KMS-11 (cell line): ENCODE data around the gene TPM2.

Source experiments
- H2AFZ ChIP-seq: fragments of 200-600 bp; sonication (generic); 2 replicates; pipeline ENCODE4 v1.6.1; 2016; ENCODE audit warnings: antibody characterized with exemption, mixed run types, low read depth
- H3K27ac ChIP-seq: fragments of 200-600 bp; sonication (generic); 2 replicates; pipeline ENCODE4 v1.6.1; 2016; ENCODE audit warnings: mild to moderate bottlenecking, mixed run types
- H3K27me3 ChIP-seq: fragments of 200-600 bp; sonication (generic); 2 replicates; pipeline ENCODE4 v1.6.1; 2017; ENCODE audit warnings: mild to moderate bottlenecking, low read depth, mixed run types, moderate library complexity; ENCODE audit not compliant: insufficient read depth
- H3K36me3 ChIP-seq: fragments of 200-600 bp; sonication (generic); 2 replicates; pipeline ENCODE4 v1.6.1; 2017; ENCODE audit warnings: mild to moderate bottlenecking, mixed run types; ENCODE audit not compliant: insufficient read depth
- H3K4me1 ChIP-seq: fragments of 200-600 bp; sonication (generic); 2 replicates; pipeline ENCODE4 v1.6.1; 2016; ENCODE audit warnings: mild to moderate bottlenecking, low read depth, mixed run types; ENCODE audit not compliant: poor library complexity, severe bottlenecking
- H3K4me2 ChIP-seq: fragments of 200-600 bp; sonication (generic); 2 replicates; pipeline ENCODE4 v1.7.0; 2016; ENCODE audit warnings: mild to moderate bottlenecking, mixed run types
- H3K4me3 ChIP-seq: fragments of 200-600 bp; sonication (generic); IDR thresholded peaks from 2 replicates; pipeline ENCODE4 v1.6.1; 2017; ENCODE audit warnings: low read depth, low read length, mixed read lengths; ENCODE audit not compliant: insufficient read depth
- H3K79me2 ChIP-seq: fragments of 200-600 bp; sonication (generic); 2 replicates; pipeline ENCODE4 v1.6.1; 2016; ENCODE audit warnings: low read depth, mixed run types; ENCODE audit not compliant: insufficient read depth
- H3K9ac ChIP-seq: fragments of 200-600 bp; sonication (generic); 2 replicates; pipeline ENCODE4 v1.6.1; 2016; ENCODE audit warnings: mild to moderate bottlenecking, mixed run types
- H4K20me1 ChIP-seq: fragments of 200-600 bp; sonication (generic); 2 replicates; pipeline ENCODE4 v1.6.1; 2016; ENCODE audit warnings: mild to moderate bottlenecking, mixed run types; ENCODE audit not compliant: insufficient read depth
- TF ChIP-seq, protein P1 (sequence below): fragments of 200-600 bp; sonication (generic); conservative IDR thresholded peaks from 2 replicates; pipeline ENCODE4 v1.6.1; 2017; ENCODE audit warnings: low read depth, mild to moderate bottlenecking, antibody characterized with exemption, low read length, moderate library complexity, mixed read lengths

The TPM2 gene

DNA sequence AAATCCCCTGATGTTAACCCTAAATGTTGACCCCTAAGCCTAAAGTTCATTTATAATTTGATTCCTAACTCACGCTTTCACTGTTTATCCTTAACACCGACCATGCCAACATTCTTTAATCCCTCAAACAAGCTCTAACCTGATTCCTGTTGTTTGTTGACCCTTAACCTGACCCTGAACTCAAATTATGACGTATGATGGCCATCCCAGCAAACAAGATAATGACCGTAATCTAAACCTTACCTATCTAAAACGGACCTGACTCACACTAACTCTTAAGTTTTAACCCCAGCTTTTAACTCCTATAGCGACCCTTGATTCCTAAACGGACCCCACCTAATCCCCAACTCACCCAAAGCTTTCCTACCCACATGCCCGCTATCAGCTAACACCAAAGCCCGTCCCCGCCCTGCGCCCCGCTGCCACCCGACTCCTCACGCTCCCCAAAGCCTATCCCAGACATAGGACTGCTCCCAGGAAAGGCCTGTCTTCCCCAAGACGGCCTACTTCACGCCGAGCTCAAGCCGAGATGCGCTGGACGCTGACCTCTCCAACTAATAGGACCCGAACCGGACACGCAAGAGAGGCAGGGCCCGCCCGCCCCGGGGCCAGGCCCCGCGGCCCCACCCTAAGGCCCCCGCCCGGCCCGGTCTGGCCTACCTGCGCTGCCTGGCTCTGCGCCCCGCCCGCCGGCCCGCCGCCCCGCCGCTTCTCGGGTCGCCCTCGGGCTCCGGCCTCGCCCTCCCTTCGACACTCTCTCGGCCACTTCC, 41.9 kb upstream of the TPM2 start:
- Histone ChIP-seq H3K79me2 (peaks cover 49% of the 10 kb centered on the region), H3K27me3 (no peaks in the 10 kb centered on the region), H3K36me3 (no peaks in the 10 kb centered on the region), H2AFZ (peak overlapping the region; percentile 72), H3K27ac (peak overlapping the region; percentile 56), H4K20me1 (peaks cover 9% of the 10 kb centered on the region), H3K4me1 (peaks cover 42% of the 10 kb centered on the region), H3K4me2 (peak overlapping the region; percentile 90), H3K9ac (peak overlapping the region; percentile 71), H3K4me3 (no peak overlapping the region)
- TF ChIP-seq, protein P1, sequence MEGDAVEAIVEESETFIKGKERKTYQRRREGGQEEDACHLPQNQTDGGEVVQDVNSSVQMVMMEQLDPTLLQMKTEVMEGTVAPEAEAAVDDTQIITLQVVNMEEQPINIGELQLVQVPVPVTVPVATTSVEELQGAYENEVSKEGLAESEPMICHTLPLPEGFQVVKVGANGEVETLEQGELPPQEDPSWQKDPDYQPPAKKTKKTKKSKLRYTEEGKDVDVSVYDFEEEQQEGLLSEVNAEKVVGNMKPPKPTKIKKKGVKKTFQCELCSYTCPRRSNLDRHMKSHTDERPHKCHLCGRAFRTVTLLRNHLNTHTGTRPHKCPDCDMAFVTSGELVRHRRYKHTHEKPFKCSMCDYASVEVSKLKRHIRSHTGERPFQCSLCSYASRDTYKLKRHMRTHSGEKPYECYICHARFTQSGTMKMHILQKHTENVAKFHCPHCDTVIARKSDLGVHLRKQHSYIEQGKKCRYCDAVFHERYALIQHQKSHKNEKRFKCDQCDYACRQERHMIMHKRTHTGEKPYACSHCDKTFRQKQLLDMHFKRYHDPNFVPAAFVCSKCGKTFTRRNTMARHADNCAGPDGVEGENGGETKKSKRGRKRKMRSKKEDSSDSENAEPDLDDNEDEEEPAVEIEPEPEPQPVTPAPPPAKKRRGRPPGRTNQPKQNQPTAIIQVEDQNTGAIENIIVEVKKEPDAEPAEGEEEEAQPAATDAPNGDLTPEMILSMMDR, result no peak

DNA sequence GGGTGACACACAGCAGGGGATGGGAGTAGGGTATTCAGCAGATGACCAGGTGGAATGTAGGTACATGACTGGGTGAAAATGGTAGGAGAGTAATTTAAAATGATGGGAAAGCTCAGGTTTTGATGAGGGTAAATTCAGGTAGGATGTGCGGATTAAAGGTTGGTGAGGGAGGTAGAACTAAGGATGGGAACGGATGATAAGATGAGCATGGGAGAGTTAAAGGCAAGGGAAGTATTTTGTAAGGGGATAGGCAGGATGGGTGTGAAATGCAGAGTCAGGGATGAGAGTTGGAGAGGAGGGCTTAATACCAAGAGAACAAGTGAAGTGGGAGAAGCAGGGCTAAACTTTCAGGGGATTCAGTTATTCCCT, 40.7 kb upstream of the TPM2 start:
- TF ChIP-seq, protein P1, result no peak
- H3K9ac ChIP-seq, result no peak overlapping the region
- no peaks in the 10 kb centered on the region for H3K36me3 ChIP-seq
- no peak overlapping the region for H3K27ac ChIP-seq
- peaks cover 42% of the 10 kb centered on the region for H3K4me1 ChIP-seq
- H3K27me3 ChIP-seq, result no peaks in the 10 kb centered on the region
- H2AFZ ChIP-seq, result no peak overlapping the region
- H3K4me3 ChIP-seq, result no peak overlapping the region
- H4K20me1 ChIP-seq, result peaks cover 9% of the 10 kb centered on the region
- peak overlapping the region; percentile 90 for H3K4me2 ChIP-seq
- H3K79me2 ChIP-seq, result peaks cover 49% of the 10 kb centered on the region

DNA sequence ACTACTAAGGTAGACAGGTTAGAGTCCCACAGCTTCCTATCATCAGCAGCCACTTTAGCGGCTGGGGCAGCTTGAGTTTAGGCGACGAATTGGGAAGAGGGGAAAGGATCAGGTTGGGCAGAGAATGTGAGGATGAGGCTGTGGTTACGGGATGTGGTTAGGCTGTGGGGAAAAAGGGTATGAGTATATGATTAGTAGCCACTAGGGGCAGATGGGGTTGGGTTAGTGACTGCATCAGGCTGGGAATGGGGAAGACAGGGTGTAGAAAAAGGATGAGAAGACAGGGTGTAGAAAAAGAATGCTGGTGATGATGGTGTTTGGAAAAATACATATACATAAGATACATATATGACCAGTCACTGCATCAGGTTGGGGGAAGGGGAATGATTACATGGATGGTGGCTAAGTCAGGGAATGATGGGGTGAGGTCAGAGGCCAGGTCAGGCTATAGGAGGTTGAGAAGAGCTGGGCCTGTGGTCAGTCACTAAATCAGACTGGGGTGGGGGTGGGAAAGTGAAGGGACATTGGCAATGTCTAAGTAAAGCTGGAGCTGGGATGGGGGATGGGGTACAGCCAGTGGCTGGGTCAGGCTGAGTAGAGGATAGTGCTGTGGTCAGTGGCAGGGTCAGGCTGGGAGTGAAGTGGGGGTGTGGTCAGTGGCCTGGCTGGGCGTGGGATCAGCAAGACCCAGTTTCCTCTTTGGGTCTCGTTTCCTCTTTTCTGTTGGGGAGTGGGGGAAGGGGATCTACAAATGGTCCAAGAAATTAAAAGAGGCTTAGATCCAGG, 40.2 kb upstream of the TPM2 start:
- Histone ChIP-seq H3K27me3 (no peaks in the 10 kb centered on the region), H2AFZ (no peak overlapping the region), H3K27ac (no peak overlapping the region), H3K4me3 (no peak overlapping the region), H3K4me2 (peak overlapping the region; percentile 90; the same call in 1 of the 2 replicates), H3K79me2 (peaks cover 49% of the 10 kb centered on the region), H4K20me1 (peaks cover 9% of the 10 kb centered on the region), H3K4me1 (peaks cover 42% of the 10 kb centered on the region), H3K9ac (no peak overlapping the region), H3K36me3 (no peaks in the 10 kb centered on the region)
- TF ChIP-seq, protein P1, result peak; percentile 76

DNA sequence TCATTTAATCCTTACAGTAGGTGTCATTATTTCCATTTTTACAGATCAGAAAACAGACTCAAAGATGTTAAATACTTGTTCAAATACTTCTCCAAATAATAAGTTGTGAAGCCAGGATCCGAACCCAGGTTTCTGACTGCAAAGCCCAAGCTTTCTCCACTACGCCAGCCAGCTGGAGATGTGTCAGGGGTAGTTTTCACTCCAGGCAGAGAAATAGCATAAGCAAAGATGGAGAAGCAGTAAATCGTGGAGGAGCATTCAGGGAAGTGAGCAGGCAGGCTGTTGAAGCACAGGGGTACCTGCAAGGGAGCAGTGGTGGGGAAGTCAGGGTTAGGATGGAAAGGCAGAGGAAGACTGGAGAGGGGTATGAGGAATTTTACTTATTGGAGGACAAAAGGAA, 39.4 kb upstream of the TPM2 start:
- H4K20me1 ChIP-seq, result peaks cover 9% of the 10 kb centered on the region
- no peaks in the 10 kb centered on the region for H3K27me3 ChIP-seq
- peaks cover 49% of the 10 kb centered on the region for H3K79me2 ChIP-seq
- H3K36me3 ChIP-seq, result no peaks in the 10 kb centered on the region
- no peak overlapping the region for H3K27ac ChIP-seq
- TF ChIP-seq, protein P1, result no peak
- no peak overlapping the region for H2AFZ ChIP-seq
- H3K4me1 ChIP-seq, result peaks cover 38% of the 10 kb centered on the region
- peak overlapping the region; percentile 90; the same call in 1 of the 2 replicates for H3K4me2 ChIP-seq
- H3K9ac ChIP-seq, result no peak overlapping the region
- no peak overlapping the region for H3K4me3 ChIP-seq
